HepG2 (cell line): ENCODE measurements around the gene ACVR1C. TPM values are rescaled to one million over a fixed set of nuclear protein-coding genes. Genes with fewer than 3 reads are reported as not detected.

Source experiments
- ATAC-seq: fragments of 200-7000 bp; cut with Tn5 transposase; 3 replicates; pipeline ENCODE4 v1.9.1; 2020; ENCODE audit warnings: mild to moderate bottlenecking, moderate library complexity
- BruUV-seq: library from RNA; stranded (reverse); fragments of 400-500 nt; replicated peaks from 2 replicates; lab custom pipeline; 2021; lab: Mats Ljungman, UMichigan
- CTCF ChIA-PET: fragments of 300-600 bp; formaldehyde crosslinking; extraction: SDS; loops from one replicate; lab custom pipeline; 2021; ENCODE audit warnings: low total read pairs, inconsistent platforms, low intra/inter-chr PET ratio; lab: Yijun Ruan, JAX
- POLR2A ChIA-PET: fragments of 350-600 bp; sonication (Branson Sonifier 250); formaldehyde crosslinking; loops from one replicate; lab custom pipeline; 2020; ENCODE audit warnings: antibody characterized with exemption, inconsistent platforms; lab: Yijun Ruan, JAX
- DNase-seq: peaks from one replicate; pipeline ENCODE4 v3.0.0-alpha.2; 2015; ENCODE audit warnings: low spot score
- FAIRE-seq: peaks from 3 replicates; lab custom pipeline; 2011; peaks lifted over from hg19 to GRCh38; lab: Jason Lieb, UNC
- H2AFZ ChIP-seq: one replicate; pipeline ENCODE4 v1.6.1; 2011; ENCODE audit warnings: low read length, inconsistent platforms
- H3K27ac ChIP-seq: fragments of 300-600 bp; 3 replicates; pipeline ENCODE4 v1.8.0; 2011; ENCODE audit warnings: mixed run types, mild to moderate bottlenecking, mixed read lengths, low read length, inconsistent platforms; ENCODE audit not compliant: insufficient read depth; ENCODE audit errors: extremely low read length
- H3K27me3 ChIP-seq, 2 experiments: fragments of 200-600 bp in 1 of 2; 2 replicates in 1 of 2; 3 replicates in 1 of 2; pipeline versions ENCODE4 v1.6.0 to v1.8.0; 2011; ENCODE audit warnings: low read length in 2 of 2, mild to moderate bottlenecking in 2 of 2, moderate library complexity in 2 of 2, inconsistent platforms in 1 of 2; ENCODE audit not compliant: insufficient read depth in 2 of 2, control insufficient read depth in 1 of 2
- H3K36me3 ChIP-seq, 2 experiments: fragments of 200-600 bp in 1 of 2; replicated peaks in 1 of 2; 2 replicates in 1 of 2; 3 replicates in 1 of 2; pipeline versions ENCODE4 v1.5.1 to v1.8.0; 2011; ENCODE audit warnings: low read length in 2 of 2, inconsistent platforms in 1 of 2; ENCODE audit not compliant: insufficient read depth in 2 of 2, control insufficient read depth in 1 of 2
- H3K4me1 ChIP-seq: 2 replicates; pipeline ENCODE4 v1.5.1; 2012; ENCODE audit warnings: low read length, inconsistent platforms; ENCODE audit not compliant: insufficient read depth
- H3K4me2 ChIP-seq: 2 replicates; pipeline ENCODE4 v1.6.0; 2011; ENCODE audit warnings: low read depth, low read length, inconsistent platforms
- H3K4me3 ChIP-seq, 3 experiments: fragments of 200-600 bp in 1 of 3; sonication (generic), shearing (Covaris generic) in 1 of 3; replicated peaks in 1 of 3; 2 replicates each; pipeline ENCODE4 v1.5.1; 2011 to 2016; ENCODE audit warnings: low read length in 3 of 3, inconsistent platforms in 2 of 3, low read depth in 2 of 3, mild to moderate bottlenecking in 2 of 3, control low read depth in 1 of 3, mixed read lengths in 1 of 3; ENCODE audit not compliant: insufficient read depth in 1 of 3
- H3K79me2 ChIP-seq: one replicate; pipeline ENCODE4 v1.6.1; 2011; ENCODE audit warnings: low read length, inconsistent platforms; ENCODE audit not compliant: insufficient read depth
- H3K9ac ChIP-seq: 2 replicates; pipeline ENCODE4 v1.6.0; 2011; ENCODE audit warnings: mild to moderate bottlenecking, low read depth, low read length, inconsistent platforms; ENCODE audit not compliant: insufficient read depth
- H3K9me3 ChIP-seq: 2 replicates; pipeline ENCODE4 v1.5.1; 2012; ENCODE audit warnings: mild to moderate bottlenecking, low read length
- H4K20me1 ChIP-seq: 2 replicates; pipeline ENCODE4 v1.6.0; 2011; ENCODE audit warnings: inconsistent platforms, mild to moderate bottlenecking, low read length, moderate library complexity; ENCODE audit not compliant: insufficient read depth
- ISL2 ChIP-seq: sonication (generic); formaldehyde crosslinking; IDR thresholded peaks from 2 replicates; pipeline ENCODE4 v1.5.0; 2020; ENCODE audit warnings: missing genetic modification reagents
- KLF16 ChIP-seq, 2 experiments: sonication (generic) in 1 of 2; formaldehyde crosslinking in 1 of 2; IDR thresholded peaks; 2 replicates each; pipeline versions ENCODE4 v1.6.1 to v1.8.0; 2016 to 2023; ENCODE audit warnings: missing genetic modification reagents in 2 of 2, missing compliant biosample characterization in 1 of 2
- MLXIP ChIP-seq: sonication (generic); formaldehyde crosslinking; IDR thresholded peaks from 2 replicates; pipeline ENCODE4 v1.9.0; 2021; ENCODE audit warnings: missing genetic modification reagents, borderline replicate concordance
- PAX8 ChIP-seq: sonication (generic); formaldehyde crosslinking; IDR thresholded peaks from 2 replicates; pipeline ENCODE4 v1.8.0; 2022; ENCODE audit warnings: mild to moderate bottlenecking, missing genetic modification reagents, borderline replicate concordance
- ZNF12 ChIP-seq: sonication (generic); formaldehyde crosslinking; IDR thresholded peaks from 2 replicates; pipeline ENCODE4 v1.5.0; 2020; ENCODE audit warnings: missing genetic modification reagents
- ZNF317 ChIP-seq: sonication (generic); formaldehyde crosslinking; IDR thresholded peaks from 2 replicates; pipeline ENCODE4 v1.5.0; 2020; ENCODE audit warnings: mild to moderate bottlenecking, missing genetic modification reagents
- ZNF737 ChIP-seq: sonication (generic); formaldehyde crosslinking; IDR thresholded peaks from 2 replicates; pipeline ENCODE4 v1.5.0; 2020; ENCODE audit warnings: missing genetic modification reagents, mild to moderate bottlenecking, borderline replicate concordance
- WGBS: methylation state at CpG from one replicate; pipeline ENCODE4 v1.1.6; 2017; ENCODE audit warnings: low lambda C conversion rate; 5-methylcytosine and 5-hydroxymethylcytosine counted together
- in situ Hi-C: cut with HindIII; loops from 2 replicates; pipeline ENCODE4 v1.10.0; 2017; ENCODE audit warnings: low pct_unique_long_range_greater_than_20kb; ENCODE audit not compliant: extremely low pct_ligation_motif_present
- intact Hi-C: fragments of 100-400 bp; cut with micrococcal nuclease; formaldehyde crosslinking; loops from one replicate; pipeline ENCODE4 v1.10.0; 2022; ENCODE audit not compliant: unreplicated experiment
- polyA plus RNA-seq, 8 experiments: library from polyadenylated mRNA; depleted of rRNA in 3 of 8; stranded (reverse) in 7 of 8; unstranded in 1 of 8; fragments of >200 nt; fragmentation: Illumina TruSeq in 4 of 8; extraction: Trizol in 4 of 8; gene quantifications; 2 replicates each; pipeline versions ENCODE4 v1.2.1 to v1.2.3, GENCODE V29; 2011 to 2016; ENCODE audit warnings: low read depth in 4 of 8, missing spikeins in 1 of 8, mixed read lengths in 1 of 8; ENCODE audit not compliant: insufficient read depth in 1 of 8
- total RNA-seq, 5 experiments: library from RNA; depleted of rRNA; stranded (reverse); fragments of >200 nt; fragmentation: Illumina TruSeq; extraction: Trizol; gene quantifications; 2 replicates each; pipeline ENCODE4 v1.2.3, GENCODE V29; 2016; ENCODE audit warnings: low read depth in 1 of 5
- TF ChIP-seq, protein P1 (sequence below): sonication (generic); formaldehyde crosslinking; IDR thresholded peaks from 2 replicates; pipeline ENCODE4 v1.9.0; 2022; ENCODE audit warnings: low read depth, missing genetic modification reagents

ACVR1C gene
- total and polyA plus RNA-seq, 2 of the 13 experiments (the other 11 are each of a cell fraction or from before 2014, with no cell fraction given) = 0.05 to 1.0 TPM

DNA sequence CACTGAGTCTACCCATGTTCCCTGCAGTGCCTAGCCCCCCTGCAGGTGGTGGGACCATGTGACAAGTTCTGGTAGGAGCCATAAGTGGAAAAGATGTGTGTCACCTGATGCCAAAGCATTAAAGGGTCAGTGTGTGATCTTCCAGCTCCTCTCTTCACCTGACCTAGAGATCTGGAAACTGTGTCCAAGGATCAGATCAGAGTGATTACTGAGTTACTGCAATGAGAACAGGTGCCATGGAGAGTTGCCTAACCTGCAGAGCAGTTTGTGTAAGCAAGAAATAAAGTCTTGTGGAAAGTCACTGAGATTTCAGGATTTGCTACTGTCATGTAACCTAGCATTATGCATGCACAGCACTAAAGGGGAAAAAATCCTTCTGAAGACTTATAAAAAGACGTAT is 90.6 kb downstream of the ACVR1C start (continued):
- no peak for TF ChIP-seq MLXIP (CRISPR knock-in tag)
- no peak for TF ChIP-seq ZNF317 (CRISPR knock-in tag)
- TF ChIP-seq, protein P1, sequence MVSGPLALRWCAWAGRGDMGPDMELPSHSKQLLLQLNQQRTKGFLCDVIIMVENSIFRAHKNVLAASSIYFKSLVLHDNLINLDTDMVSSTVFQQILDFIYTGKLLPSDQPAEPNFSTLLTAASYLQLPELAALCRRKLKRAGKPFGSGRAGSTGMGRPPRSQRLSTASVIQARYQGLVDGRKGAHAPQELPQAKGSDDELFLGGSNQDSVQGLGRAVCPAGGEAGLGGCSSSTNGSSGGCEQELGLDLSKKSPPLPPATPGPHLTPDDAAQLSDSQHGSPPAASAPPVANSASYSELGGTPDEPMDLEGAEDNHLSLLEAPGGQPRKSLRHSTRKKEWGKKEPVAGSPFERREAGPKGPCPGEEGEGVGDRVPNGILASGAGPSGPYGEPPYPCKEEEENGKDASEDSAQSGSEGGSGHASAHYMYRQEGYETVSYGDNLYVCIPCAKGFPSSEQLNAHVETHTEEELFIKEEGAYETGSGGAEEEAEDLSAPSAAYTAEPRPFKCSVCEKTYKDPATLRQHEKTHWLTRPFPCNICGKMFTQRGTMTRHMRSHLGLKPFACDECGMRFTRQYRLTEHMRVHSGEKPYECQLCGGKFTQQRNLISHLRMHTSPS (CRISPR knock-in tag) = no peak
- no peak for TF ChIP-seq PAX8 (CRISPR knock-in tag)
- TF ChIP-seq ISL2 (CRISPR knock-in tag) = no peak

- H2AFZ ChIP-seq = no peak overlapping the region
- no TSS peak for BruUV-seq
- WGBS = 19% methylated on average over 1 of the region's 1 CpG
- no peak for FAIRE-seq
- no peak overlapping the region for H3K9ac ChIP-seq
- no peak overlapping the region for H3K4me3 ChIP-seq
- H3K4me1 ChIP-seq = no peaks in the 10 kb centered on the region
- POLR2A ChIA-PET = no interaction called here
- DNase-seq = no peak
- CTCF ChIA-PET = no interaction called here
- no peaks in the 10 kb centered on the region for H3K27me3 ChIP-seq
- no peaks in the 10 kb centered on the region for H3K36me3 ChIP-seq
- intact Hi-C loops = no loop called here
- no peaks in the 10 kb centered on the region for H3K9me3 ChIP-seq
- no peak for TF ChIP-seq KLF16 (CRISPR knock-in tag; IDR thresholded peaks at IDR 0.05)
- TF ChIP-seq ZNF737 = no peak
- no peak for TF ChIP-seq ZNF12 (CRISPR knock-in tag)
- no peak for ATAC-seq
- H3K27ac ChIP-seq = no peak overlapping the region
- in situ Hi-C loops = no loop called here
- no peaks in the 10 kb centered on the region for H3K79me2 ChIP-seq
- H4K20me1 ChIP-seq = no peaks in the 10 kb centered on the region
- no peak overlapping the region for H3K4me2 ChIP-seq
Observed at GRCh38 chr2:157536815-157537214, 91.8 kb downstream of the ACVR1C start.
